K562 (cell line): Measurements from ENCODE around the gene TEAD3. TPM values are rescaled to one million over a fixed set of nuclear protein-coding genes. Genes with fewer than 3 reads are reported as not detected.

Source experiments
- ATF2 ChIP-seq: sonication (generic); formaldehyde crosslinking; IDR thresholded peaks from 2 replicates; pipeline ENCODE4 v1.8.1; 2022; ENCODE audit warnings: missing genetic modification reagents
- FOXJ2 ChIP-seq: fragments of 200-800 bp; sonication (Bioruptor generic); IDR thresholded peaks from 2 replicates; pipeline ENCODE4 v1.6.1; 2016; ENCODE audit warnings: missing genetic modification characterization, missing compliant biosample characterization
- HNRNPL ChIP-seq: fragments of 200-400 bp; formaldehyde crosslinking; IDR thresholded peaks from 2 replicates; pipeline ENCODE4 v1.6.1; 2017; ENCODE audit warnings: low read depth, mild to moderate bottlenecking, low read length
- MCM3 ChIP-seq: fragments of 450-650 bp; IDR thresholded peaks from 2 replicates; pipeline ENCODE4 v1.6.1; 2016
- NFIC ChIP-seq: fragments of 450-650 bp; IDR thresholded peaks from 2 replicates; pipeline ENCODE4 v1.6.1; 2017; ENCODE audit warnings: mild to moderate bottlenecking, inconsistent platforms
- TGIF2 ChIP-seq: sonication (generic); formaldehyde crosslinking; IDR thresholded peaks from 2 replicates; pipeline ENCODE4 v1.8.1; 2022; ENCODE audit warnings: mild to moderate bottlenecking, missing genetic modification reagents, moderate library complexity
- ZKSCAN8 ChIP-seq: fragments of 200-800 bp; sonication (Bioruptor generic); IDR thresholded peaks from 2 replicates; pipeline ENCODE4 v1.6.1; 2016; ENCODE audit warnings: missing genetic modification characterization, missing compliant biosample characterization
- ZNF263 ChIP-seq: sonication (generic); formaldehyde crosslinking; IDR thresholded peaks from 2 replicates; pipeline ENCODE4 v1.8.0; 2022; ENCODE audit warnings: mild to moderate bottlenecking, missing genetic modification reagents, borderline replicate concordance
- ZNF274 ChIP-seq: IDR thresholded peaks from 2 replicates; pipeline ENCODE4 v1.6.1; 2011; ENCODE audit warnings: low read depth, mild to moderate bottlenecking, low read length, moderate library complexity, borderline replicate concordance
- ZNF318 ChIP-seq, 2 experiments: fragments of 450-650 bp; IDR thresholded peaks; 2 replicates each; pipeline ENCODE4 v1.6.1; 2016; ENCODE audit warnings: mild to moderate bottlenecking in 2 of 2, borderline replicate concordance in 1 of 2, low read depth in 1 of 2, moderate library complexity in 1 of 2
- ZNF324 ChIP-seq: fragments of 250-450 bp; sonication (Bioruptor Pico); IDR thresholded peaks from 2 replicates; pipeline ENCODE4 v1.4.0; 2020; ENCODE audit warnings: mild to moderate bottlenecking
- polyA plus RNA-seq, 8 experiments: library from polyadenylated mRNA; depleted of rRNA in 4 of 8; stranded (reverse) in 5 of 8; unstranded in 3 of 8; fragments of >200 nt; fragmentation: Nextera tagmentation in 2 of 8; fragmentation: Illumina TruSeq in 1 of 8; extraction: Ambion mirVana in 2 of 8; extraction: Trizol in 1 of 8; gene quantifications; 2 replicates each; pipeline versions ENCODE4 v1.2.1 to v1.2.3, GENCODE V29; 2011 to 2014; ENCODE audit warnings: inconsistent platforms in 1 of 8, missing spikeins in 1 of 8
- total RNA-seq, 7 experiments: library from RNA; depleted of rRNA in 6 of 7; stranded (reverse); fragments of >200 nt in 6 of 7; fragmentation: Illumina TruSeq in 2 of 7; extraction: Trizol in 2 of 7; gene quantifications; 2 replicates each; pipeline versions ENCODE4 v1.2.1 to v1.2.3, GENCODE V29; 2011 to 2021; ENCODE audit warnings: low replicate concordance in 1 of 7

Gene TEAD3
- total and polyA plus RNA-seq, 9 of the 15 experiments (the other 6 are each of a cell fraction or from before 2014, with no cell fraction given): 0.63 to 13.2 (median 3.3) TPM

- TF ChIP-seq TGIF2 (CRISPR knock-in tag) (no peak), MCM3 (no peak), ZNF263 (CRISPR knock-in tag) (0 out of 2 replicates have a peak, but pooled peaks have one; percentile 47), ZNF318 (IDR thresholded peaks at IDR 0.05; ENCODE audit: borderline replicate concordance in 1 of 2, low read depth in 1 of 2) (no peak), FOXJ2 (tag) (no peak), ZNF274 (no peak), ZNF324 (no peak), ZKSCAN8 (CRISPR knock-in tag) (no peak), HNRNPL (no peak), ATF2 (CRISPR knock-in tag) (no peak), NFIC (peak; percentile 55)
These were observed 61.6 kb downstream of the TEAD3 start (continued) for GRCh38 chr6:35435074-35435837.
